ENCODE measurements around the gene ALOX12B. TPM values are rescaled to one million over a fixed set of nuclear protein-coding genes. Genes with fewer than 3 reads are reported as not detected.
A peak's percentile ranks its signal among the peaks of the same experiment; 100 is the strongest.

Gene ALOX12B
- total and polyA plus RNA-seq, 2 of the 8 experiments (the other 6 are each of a cell fraction or from before 2014, with no cell fraction given): 0.86 TPM; not detected in 1

GRCh38 chr17:8084250-8084649 lies 3.3 kb downstream of the ALOX12B start:
- ChIA-PET POLR2A (ENCODE audit: partially characterized antibody) (interaction anchor here (0.7 kb wide), 1 partner anchor 293 kb away, joined by 3 read pairs; no protein-coding TSS in a partner anchor), CTCF (ENCODE audit: partially characterized antibody) (interaction anchor here (0.7 to 17.3 kb wide), 4 partner anchors 5 to 75 kb away, joined by 3 to 501 read pairs (median 315); partner anchors contain the start of genes ALOX12B and ALOXE3)
- Histone ChIP-seq H2BK12ac (ENCODE audit: low read depth, low read length) (0 out of 2 replicates have a peak overlapping the region, but pooled peaks have one; percentile 9), H2BK120ac (replicated peaks; ENCODE audit: low read depth, low read length) (no peak overlapping the region), H3K79me2 (ENCODE audit: control insufficient read depth in 1 of 2, insufficient read depth in 2 of 2, low read length in 2 of 2) (no peaks in the 10 kb centered on the region), H3K4ac (replicated peaks; ENCODE audit: insufficient read length, low read depth, low read length) (no peak overlapping the region), H2BK15ac (ENCODE audit: low read length) (peak overlapping the region; percentile 10; the same call in 1 of the 2 replicates), H4K5ac (ENCODE audit: insufficient read length, low read depth, low read length) (no peak overlapping the region), H3K4me1 (replicated peaks in 1 of 4; ENCODE audit: control insufficient read depth in 3 of 4, insufficient read depth in 4 of 4, low read length in 3 of 4) (peaks cover 0 to 5% (median 3%) of the 10 kb centered on the region in 4 experiments; a peak in 3 of 7 replicates), H4K20me1 (replicated peaks in 1 of 2; ENCODE audit: control insufficient read depth in 1 of 2, insufficient read depth in 2 of 2, low read length in 2 of 2) (no peaks in the 10 kb centered on the region), H3K56ac (replicated peaks; ENCODE audit: insufficient read length, low read depth, low read length) (no peak overlapping the region), H2BK5ac (ENCODE audit: low read depth, low read length) (no peak overlapping the region), H3K36me3 (ENCODE audit: control insufficient read depth in 2 of 4, insufficient read depth in 4 of 4, low read length in 3 of 4) (no peaks in the 10 kb centered on the region), H3K18ac (ENCODE audit: extremely low read depth, low read length) (no peak overlapping the region), H3K9me3 (ENCODE audit: insufficient read depth in 2 of 2, low read depth in 1 of 2, low read length in 1 of 2) (no peaks in the 10 kb centered on the region), H3K23ac (ENCODE audit: insufficient read length) (no peak overlapping the region), H3K4me2 (ENCODE audit: insufficient read depth in 1 of 2, low read depth in 2 of 2, low read length in 2 of 2) (no peak overlapping the region), H3K14ac (ENCODE audit: insufficient read length) (no peak overlapping the region), H3K4me3 (ENCODE audit: extremely low read depth in 1 of 4, insufficient read depth in 2 of 4, low read depth in 3 of 4, low read length in 4 of 4) (no peak overlapping the region), H3K27me3 (replicated peaks in 1 of 4; ENCODE audit: control insufficient read depth in 3 of 4, extremely low read depth in 1 of 4, insufficient read depth in 3 of 4, low read length in 3 of 4) (peaks cover 0 to 19% (median 15%) of the 10 kb centered on the region in 4 experiments; a peak in 6 of 7 replicates), H3K9ac (replicated peaks in 1 of 4; ENCODE audit: extremely low read depth in 1 of 4, low read depth in 3 of 4, low read length in 3 of 4) (no peak overlapping the region), H3K27ac (ENCODE audit: low read depth, low read length) (no peak overlapping the region), H2AFZ (ENCODE audit: low read length) (no peak overlapping the region), H3K23me2 (ENCODE audit: low read depth, low read length) (peaks cover 3% of the 10 kb centered on the region; the same call in 1 of the 2 replicates), H4K91ac (replicated peaks; ENCODE audit: insufficient read length, low read length) (no peak overlapping the region), H2AK5ac (ENCODE audit: low read depth, low read length) (no peak overlapping the region), H3K79me1 (ENCODE audit: low read depth, low read length) (no peaks in the 10 kb centered on the region), H2BK20ac (ENCODE audit: low read length) (no peak overlapping the region), H4K8ac (ENCODE audit: extremely low read depth, insufficient read depth, low read length) (no peak overlapping the region)
- DNase-seq (ENCODE audit: low read depth in 1 of 2, low spot score in 2 of 2) (no peak), FAIRE-seq (no peak)
- 87% methylated on average over 6 of the region's 6 CpGs; no CpG with 5 or more reads in 1 of the 2 experiments for WGBS, 2 experiments (ENCODE audit: extremely low coverage in 1 of 2, insufficient coverage in 1 of 2, insufficient read length in 1 of 2, insufficient replicate concordance in 2 of 2, low coverage in 1 of 2, low lambda C conversion rate in 2 of 2, missing lambda C conversion rate in 1 of 2)
- TF ChIP-seq BRCA1 (IDR thresholded peaks at IDR 0.05; ENCODE audit: low read depth, low read length) (no peak), EP300 (IDR thresholded peaks at IDR 0.05; ENCODE audit: borderline replicate concordance in 1 of 2, low read depth in 2 of 2, low read length in 2 of 2) (no peak), KDM4A (IDR thresholded peaks at IDR 0.05; ENCODE audit: low read depth, low read length, severe bottlenecking) (no peak), SP2 (IDR thresholded peaks at IDR 0.05; ENCODE audit: low read length) (no peak), CBX8 (IDR thresholded peaks at IDR 0.05; ENCODE audit: borderline replicate concordance, low read depth, low read length) (no peak)
